Vagina (tissue), 2 donors: ENCODE measurements around the gene ZNF488.
"Not testable (repeated sequence)": the region's sequence is repeated elsewhere in the genome, so short reads cannot be mapped to it uniquely, and the experiment has no call there.

Experiments
- CTCF ChIP-seq, 3 experiments: fragments of 450-650 bp in 2 of 3; fragments of 200-600 bp in 1 of 3; sonication (generic) in 1 of 3; IDR thresholded peaks; one replicate each; pipeline ENCODE4 v1.5.1; 2017 to 2019; ENCODE audit warnings: antibody characterized with exemption in 3 of 3, mild to moderate bottlenecking in 2 of 3, moderate library complexity in 2 of 3
- POLR2AphosphoS5 ChIP-seq, 2 donors: sonication (generic); formaldehyde crosslinking; IDR thresholded peaks; one replicate each; pipeline ENCODE4 v1.9.0; 2017; ENCODE audit warnings: antibody characterized with exemption in 2 of 2, mild to moderate bottlenecking in 2 of 2, low read depth in 1 of 2; ENCODE audit not compliant: insufficient read depth in 1 of 2

GRCh38 chr10:47416305-47417218 is 32.5 kb upstream of the ZNF488 start:
- not testable (repeated sequence) for TF ChIP-seq CTCF (IDR thresholded peaks at IDR 0.05); POLR2AphosphoS5 (IDR thresholded peaks at IDR 0.05; ENCODE audit: insufficient read depth in 1 of 2, low read depth in 1 of 2)
